A673 (cell line): Measurements from ENCODE around the gene CD244. TPM values are rescaled to one million over a fixed set of nuclear protein-coding genes. Genes with fewer than 3 reads are reported as not detected.

Source experiments
- BruUV-seq: library from RNA; stranded (reverse); fragments of 400-500 nt; replicated peaks from 2 replicates; lab custom pipeline; 2021; lab: Mats Ljungman, UMichigan
- CTCF ChIA-PET: fragments of 300-600 bp; sonication (Branson Sonifier 250); formaldehyde crosslinking; loops from one replicate; lab custom pipeline; 2022; ENCODE audit warnings: antibody characterized with exemption; lab: Charles Lee
- POLR2A ChIA-PET: fragments of 300-600 bp; sonication (Branson Sonifier 250); formaldehyde crosslinking; loops from one replicate; lab custom pipeline; 2022; ENCODE audit warnings: antibody characterized with exemption; ENCODE audit not compliant: low non-redundant PET; lab: Charles Lee
- DNase-seq: peaks from one replicate; pipeline ENCODE4 v3.0.0-alpha.2; 2015; ENCODE audit warnings: low spot score
- H3K27ac ChIP-seq: fragments of 200-600 bp; sonication (generic); 2 replicates; pipeline ENCODE4 v1.5.1; 2016; ENCODE audit warnings: mixed run types, low read depth, mild to moderate bottlenecking, mixed read lengths, antibody characterized with exemption, low read length; ENCODE audit not compliant: poor library complexity, severe bottlenecking
- H3K27me3 ChIP-seq: fragments of 200-600 bp; sonication (generic); replicated peaks from 2 replicates; pipeline ENCODE4 v1.6.1; 2017; ENCODE audit warnings: mixed run types, low read depth, mild to moderate bottlenecking, mixed read lengths, antibody characterized with exemption, low read length; ENCODE audit not compliant: insufficient read depth, poor library complexity
- H3K36me3 ChIP-seq: fragments of 200-600 bp; sonication (generic); 2 replicates; pipeline ENCODE4 v1.6.1; 2016; ENCODE audit warnings: mixed run types, mild to moderate bottlenecking, mixed read lengths, antibody characterized with exemption, low read length; ENCODE audit not compliant: insufficient read depth, poor library complexity, severe bottlenecking
- H3K4me1 ChIP-seq: fragments of 200-600 bp; sonication (generic); 2 replicates; pipeline ENCODE4 v1.6.1; 2017; ENCODE audit warnings: mixed run types, mild to moderate bottlenecking, mixed read lengths, antibody characterized with exemption, low read length; ENCODE audit not compliant: insufficient read depth, poor library complexity, severe bottlenecking
- H3K4me3 ChIP-seq: fragments of 200-600 bp; sonication (generic); 2 replicates; pipeline ENCODE4 v1.5.1; 2016; ENCODE audit warnings: low read depth, mixed run types, mild to moderate bottlenecking, mixed read lengths, low read length; ENCODE audit not compliant: poor library complexity, severe bottlenecking
- H3K9me3 ChIP-seq: fragments of 200-600 bp; sonication (generic); 2 replicates; pipeline ENCODE4 v1.6.1; 2016; ENCODE audit warnings: mixed run types, low read depth, mild to moderate bottlenecking, mixed read lengths, antibody characterized with exemption, low read length; ENCODE audit not compliant: poor library complexity, severe bottlenecking
- CTCF ChIP-seq: fragments of 300-800, 200-600 bp; sonication (generic); conservative IDR thresholded peaks from 2 replicates; pipeline ENCODE4 v1.5.1; 2017; ENCODE audit warnings: low read depth, mild to moderate bottlenecking, antibody characterized with exemption, low read length, moderate library complexity, mixed read lengths
- EZH2 ChIP-seq: fragments of 200-600 bp; sonication (generic); IDR thresholded peaks from 2 replicates; pipeline ENCODE4 v1.6.1; 2017; ENCODE audit warnings: borderline replicate concordance, low read depth, mild to moderate bottlenecking, mixed read lengths, antibody characterized with exemption, low read length; ENCODE audit not compliant: poor library complexity, severe bottlenecking
- intact Hi-C: fragments of 100-400 bp; cut with micrococcal nuclease; formaldehyde crosslinking; loops from one replicate; pipeline ENCODE4 v1.10.0; 2022; ENCODE audit not compliant: unreplicated experiment
- total RNA-seq: library from RNA; stranded (reverse); gene quantifications from 2 replicates; pipeline ENCODE4 v1.2.3, GENCODE V29; 2021

Gene CD244
- total RNA-seq, 1 experiment from 2014 or later, result not detected

GRCh38 chr1:160850993-160851392, 11.7 kb downstream of the CD244 start:
- TF ChIP-seq EZH2 (no peak), CTCF (no peak)
- BruUV-seq, result no TSS peak
- H3K4me1 ChIP-seq, result no peaks in the 10 kb centered on the region
- POLR2A ChIA-PET, result no interaction called here
- intact Hi-C loops, result no loop called here
- H3K27me3 ChIP-seq, result peaks cover 23% of the 10 kb centered on the region
- CTCF ChIA-PET, result no interaction called here
- DNase-seq, result no peak
- no peak overlapping the region for H3K4me3 ChIP-seq
- H3K36me3 ChIP-seq, result no peaks in the 10 kb centered on the region
- no peaks in the 10 kb centered on the region for H3K9me3 ChIP-seq
- no peak overlapping the region for H3K27ac ChIP-seq

- ChIA-PET CTCF (no interaction called here), POLR2A (no interaction called here)
- BruUV-seq, result no TSS peak
- DNase-seq, result no peak
- H3K27ac ChIP-seq, result no peak overlapping the region
- intact Hi-C loops, result no loop called here
- TF ChIP-seq CTCF (no peak), EZH2 (no peak)
- peaks cover 23% of the 10 kb centered on the region for H3K27me3 ChIP-seq
- no peak overlapping the region for H3K4me3 ChIP-seq
- no peaks in the 10 kb centered on the region for H3K36me3 ChIP-seq
- H3K9me3 ChIP-seq, result no peaks in the 10 kb centered on the region
- no peaks in the 10 kb centered on the region for H3K4me1 ChIP-seq
Measured at GRCh38 chr1:160850541-160850940, 12.1 kb downstream of the CD244 start.

- H3K4me3 ChIP-seq, result no peak overlapping the region
- H3K9me3 ChIP-seq, result no peaks in the 10 kb centered on the region
- H3K4me1 ChIP-seq, result no peaks in the 10 kb centered on the region
- TF ChIP-seq EZH2, result no peak
- no peak for TF ChIP-seq CTCF
- ChIA-PET POLR2A (no interaction called here), CTCF (no interaction called here)
- H3K27me3 ChIP-seq, result peaks cover 23% of the 10 kb centered on the region
- no peak for DNase-seq
- BruUV-seq, result no TSS peak
- H3K27ac ChIP-seq, result no peak overlapping the region
- H3K36me3 ChIP-seq, result no peaks in the 10 kb centered on the region
- intact Hi-C loops, result no loop called here
Measured at GRCh38 chr1:160846281-160846680, 16.4 kb downstream of the CD244 start.
